GM18951 (cell line): ENCODE data around the gene CELA2A.
"Not testable (repeated sequence)": the region's sequence is repeated elsewhere in the genome, so short reads cannot be mapped to it uniquely, and the experiment has no call there.

Experiments used
- POLR2A ChIP-seq: IDR thresholded peaks from 4 replicates; pipeline ENCODE4 v1.6.1; 2011; ENCODE audit warnings: mild to moderate bottlenecking; ENCODE audit not compliant: insufficient read length, insufficient read depth; ENCODE audit errors: extremely low read depth
- in situ Hi-C: fragments of 300-500 bp; cut with MboI; formaldehyde crosslinking; loops from one replicate; pipeline ENCODE4 v1.12.0; 2022; ENCODE audit warnings: low sequenced_read_pairs, mixed read lengths, inconsistent platforms; ENCODE audit not compliant: unreplicated experiment

The CELA2A gene

GRCh38 chr1:15430787-15431570 is 25.6 kb upstream of the CELA2A start:
- no peak for TF ChIP-seq POLR2A
- in situ Hi-C loops: no loop called here

- in situ Hi-C loops: no loop called here
- no peak for TF ChIP-seq POLR2A
These were observed 25.0 kb upstream of the CELA2A start for GRCh38 chr1:15431571-15431948.

- no peak for TF ChIP-seq POLR2A
- in situ Hi-C loops: no loop called here
These were observed 24.2 kb upstream of the CELA2A start for GRCh38 chr1:15432324-15432723.

GRCh38 chr1:15433471-15433870 is 23.1 kb upstream of the CELA2A start:
- in situ Hi-C loops: no loop called here

GRCh38 chr1:15434739-15435138 is 21.8 kb upstream of the CELA2A start:
- in situ Hi-C loops: not testable (repeated sequence)

More at GRCh38 chr1:15433471-15433870, 23.1 kb upstream of the CELA2A start:
- TF ChIP-seq POLR2A: no peak

- in situ Hi-C loops: no loop called here
- no peak for TF ChIP-seq POLR2A
These were observed 21.1 kb upstream of the CELA2A start for GRCh38 chr1:15435239-15436077.

GRCh38 chr1:15436881-15437442 is 19.6 kb upstream of the CELA2A start:
- no peak for TF ChIP-seq POLR2A
- in situ Hi-C loops: no loop called here

- in situ Hi-C loops: no loop called here
These were observed 17.2 kb upstream of the CELA2A start for GRCh38 chr1:15439325-15439724.

GRCh38 chr1:15440357-15440756 is 16.2 kb upstream of the CELA2A start:
- in situ Hi-C loops: no loop called here
- TF ChIP-seq POLR2A: no peak

More at GRCh38 chr1:15439325-15439724, 17.2 kb upstream of the CELA2A start:
- TF ChIP-seq POLR2A: no peak

GRCh38 chr1:15441247-15441646 is 15.3 kb upstream of the CELA2A start:
- TF ChIP-seq POLR2A: no peak
- in situ Hi-C loops: no loop called here

- in situ Hi-C loops: no loop called here
- TF ChIP-seq POLR2A: no peak
These were observed 14.4 kb upstream of the CELA2A start for GRCh38 chr1:15442119-15442518.

GRCh38 chr1:15442759-15443158 is 13.8 kb upstream of the CELA2A start:
- TF ChIP-seq POLR2A: no peak
- in situ Hi-C loops: no loop called here

- in situ Hi-C loops: no loop called here
- TF ChIP-seq POLR2A: no peak
These were observed 13.3 kb upstream of the CELA2A start for GRCh38 chr1:15443281-15443680.

- TF ChIP-seq POLR2A: no peak
- in situ Hi-C loops: no loop called here
These were observed 11.8 kb upstream of the CELA2A start for GRCh38 chr1:15444468-15445389.
